NOMO-1 treated with DMSO at 0.1 percent for 48 hours (cell line): Measurements from ENCODE around the gene WASHC2C.
"Not testable (repeated sequence)": the region's sequence is repeated elsewhere in the genome, so short reads cannot be mapped to it uniquely, and the experiment has no call there.

ENCODE experiments used
- DNase-seq: peaks from one replicate; lab custom pipeline; 2025; ENCODE audit not compliant: unreplicated experiment; lab: John Stamatoyannopoulos, UW

WASHC2C gene, protein sequence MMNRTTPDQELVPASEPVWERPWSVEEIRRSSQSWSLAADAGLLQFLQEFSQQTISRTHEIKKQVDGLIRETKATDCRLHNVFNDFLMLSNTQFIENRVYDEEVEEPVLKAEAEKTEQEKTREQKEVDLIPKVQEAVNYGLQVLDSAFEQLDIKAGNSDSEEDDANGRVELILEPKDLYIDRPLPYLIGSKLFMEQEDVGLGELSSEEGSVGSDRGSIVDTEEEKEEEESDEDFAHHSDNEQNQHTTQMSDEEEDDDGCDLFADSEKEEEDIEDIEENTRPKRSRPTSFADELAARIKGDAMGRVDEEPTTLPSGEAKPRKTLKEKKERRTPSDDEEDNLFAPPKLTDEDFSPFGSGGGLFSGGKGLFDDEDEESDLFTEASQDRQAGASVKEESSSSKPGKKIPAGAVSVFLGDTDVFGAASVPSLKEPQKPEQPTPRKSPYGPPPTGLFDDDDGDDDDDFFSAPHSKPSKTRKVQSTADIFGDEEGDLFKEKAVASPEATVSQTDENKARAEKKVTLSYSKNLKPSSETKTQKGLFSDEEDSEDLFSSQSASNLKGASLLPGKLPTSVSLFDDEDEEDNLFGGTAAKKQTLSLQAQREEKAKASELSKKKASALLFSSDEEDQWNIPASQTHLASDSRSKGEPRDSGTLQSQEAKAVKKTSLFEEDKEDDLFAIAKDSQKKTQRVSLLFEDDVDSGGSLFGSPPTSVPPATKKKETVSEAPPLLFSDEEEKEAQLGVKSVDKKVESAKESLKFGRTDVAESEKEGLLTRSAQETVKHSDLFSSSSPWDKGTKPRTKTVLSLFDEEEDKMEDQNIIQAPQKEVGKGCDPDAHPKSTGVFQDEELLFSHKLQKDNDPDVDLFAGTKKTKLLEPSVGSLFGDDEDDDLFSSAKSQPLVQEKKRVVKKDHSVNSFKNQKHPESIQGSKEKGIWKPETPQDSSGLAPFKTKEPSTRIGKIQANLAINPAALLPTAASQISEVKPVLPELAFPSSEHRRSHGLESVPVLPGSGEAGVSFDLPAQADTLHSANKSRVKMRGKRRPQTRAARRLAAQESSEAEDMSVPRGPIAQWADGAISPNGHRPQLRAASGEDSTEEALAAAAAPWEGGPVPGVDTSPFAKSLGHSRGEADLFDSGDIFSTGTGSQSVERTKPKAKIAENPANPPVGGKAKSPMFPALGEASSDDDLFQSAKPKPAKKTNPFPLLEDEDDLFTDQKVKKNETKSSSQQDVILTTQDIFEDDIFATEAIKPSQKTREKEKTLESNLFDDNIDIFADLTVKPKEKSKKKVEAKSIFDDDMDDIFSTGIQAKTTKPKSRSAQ (N-terminal part only)

DNA sequence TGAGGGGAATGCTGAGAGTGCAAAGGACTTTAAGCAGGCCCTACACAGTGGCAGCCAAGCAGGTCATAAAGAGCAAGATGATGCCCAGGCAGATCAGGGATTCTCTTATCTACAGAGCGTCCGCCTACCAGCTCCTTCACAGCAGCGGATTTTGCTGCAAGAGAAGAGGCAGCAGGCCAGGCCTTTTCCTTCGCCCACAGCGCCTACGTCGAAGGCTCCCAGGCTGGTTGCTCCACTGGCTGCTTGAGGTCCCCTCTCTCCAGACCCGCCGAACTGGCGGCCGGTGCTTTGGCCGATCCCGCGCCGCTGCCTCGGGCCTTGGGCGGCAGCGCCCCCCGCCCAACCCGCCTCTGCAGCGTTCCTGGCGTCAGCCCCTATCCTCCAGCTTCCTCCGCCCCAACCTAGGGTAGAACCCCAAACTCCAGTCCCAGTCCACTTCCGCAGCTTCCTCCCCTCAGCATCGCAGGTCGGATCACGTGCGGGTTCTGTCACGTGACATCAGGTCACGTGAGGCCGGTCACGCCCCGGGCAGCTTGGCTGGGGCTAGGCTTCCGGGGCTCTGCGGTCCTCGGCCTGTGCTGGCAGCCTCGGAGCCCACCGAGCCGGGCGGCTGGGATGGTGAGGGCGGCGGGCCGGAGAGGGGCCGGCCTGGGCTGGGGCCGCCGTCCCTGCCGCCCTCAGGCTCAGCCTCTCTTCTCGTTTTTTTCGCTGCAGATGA, at the start of gene WASHC2C:
Gene WASHC2C, plus strand, starts transcription at position 564 of the 718 bp plus-strand sequence. Its CDS starts 52 bp downstream, at position 616.
- DNase-seq: peak; percentile 39

DNA sequence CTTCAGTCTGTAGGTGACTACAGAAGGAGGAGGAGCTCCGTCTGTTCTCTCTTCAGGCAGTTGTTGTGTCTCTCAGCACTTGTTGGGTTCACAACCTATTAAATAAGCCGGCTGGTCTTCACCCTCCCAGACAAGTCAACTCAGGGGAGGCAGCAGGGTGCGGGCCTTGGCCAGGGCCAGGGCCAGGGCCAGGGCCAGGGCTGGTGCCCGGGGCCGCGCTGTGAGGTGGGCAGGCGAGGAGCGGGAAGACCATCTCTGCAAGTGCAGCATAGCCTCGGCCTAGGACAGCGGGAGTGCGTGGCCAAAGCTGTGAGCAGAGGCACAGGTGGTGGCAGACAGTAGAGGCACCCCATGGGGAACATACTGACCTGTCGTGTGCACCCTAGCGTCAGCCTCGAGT, 48.6 kb upstream of the WASHC2C start:
- not testable (repeated sequence) for DNase-seq

DNA sequence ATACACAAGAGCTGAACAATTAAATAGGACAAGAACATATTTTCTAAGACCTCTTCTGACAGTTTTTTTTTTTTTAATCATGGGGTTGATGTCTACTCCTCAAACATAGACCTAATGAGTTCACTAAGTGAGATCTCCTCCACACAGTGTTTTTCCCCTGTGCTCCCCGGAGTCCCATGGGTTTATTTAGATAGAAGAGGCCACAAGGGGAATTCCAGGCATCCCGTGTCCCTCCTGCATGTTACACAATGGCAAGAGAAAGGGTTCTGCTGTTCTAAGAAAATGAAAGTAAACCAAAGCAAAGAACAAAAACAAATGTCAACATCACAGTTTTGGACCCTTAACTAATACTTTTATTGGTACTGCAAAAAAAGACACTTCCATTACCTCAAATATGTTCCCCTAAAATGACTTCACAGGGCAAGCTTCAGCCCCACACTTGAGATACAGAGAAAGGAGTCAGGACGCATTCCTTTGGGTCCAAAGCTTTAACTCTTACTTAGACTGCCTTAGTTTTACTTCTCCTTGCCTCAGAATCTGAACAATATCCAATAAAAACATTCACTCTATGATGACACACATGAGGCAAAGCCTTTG, 16.8 kb upstream of the WASHC2C start:
- DNase-seq: not testable (repeated sequence)

DNA sequence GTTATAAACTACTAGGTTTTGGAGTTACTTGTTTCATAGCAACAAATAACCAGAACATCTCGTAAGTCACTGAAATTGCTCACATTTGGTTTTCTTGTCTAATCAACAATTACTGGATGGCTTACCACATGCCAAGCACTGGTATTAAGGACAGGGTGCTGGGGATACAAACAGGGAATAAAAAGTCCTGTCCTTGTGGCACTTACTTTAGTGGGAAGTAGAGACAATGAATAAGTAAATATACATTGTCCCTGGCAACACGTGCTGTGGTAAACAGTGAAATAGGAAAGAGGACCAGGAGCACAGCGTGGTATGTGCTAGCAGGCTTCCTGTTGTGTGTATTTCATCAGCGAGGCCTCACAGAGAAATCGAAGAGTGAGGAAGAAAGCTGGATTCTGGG, 15.8 kb upstream of the WASHC2C start:
- DNase-seq: not testable (repeated sequence)

DNA sequence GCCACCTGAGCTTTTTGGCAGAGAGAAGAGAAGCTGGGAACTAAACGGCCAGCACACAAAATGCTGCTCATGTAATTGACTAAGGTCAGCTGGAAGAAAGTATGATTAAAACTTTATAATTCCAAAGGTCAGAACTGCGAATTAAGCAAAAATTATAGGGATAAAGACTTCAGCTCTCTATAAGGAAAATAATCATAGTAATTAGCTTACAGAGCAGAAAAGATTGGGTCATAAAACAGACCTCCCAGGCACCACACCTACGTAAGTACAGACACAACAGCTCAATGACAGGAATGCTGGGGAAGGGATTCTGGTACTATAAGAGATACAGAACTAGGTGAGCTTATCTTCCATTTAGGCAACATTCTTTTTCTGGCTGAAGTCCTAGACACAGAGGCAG, 10.0 kb upstream of the WASHC2C start:
- not testable (repeated sequence) for DNase-seq

DNA sequence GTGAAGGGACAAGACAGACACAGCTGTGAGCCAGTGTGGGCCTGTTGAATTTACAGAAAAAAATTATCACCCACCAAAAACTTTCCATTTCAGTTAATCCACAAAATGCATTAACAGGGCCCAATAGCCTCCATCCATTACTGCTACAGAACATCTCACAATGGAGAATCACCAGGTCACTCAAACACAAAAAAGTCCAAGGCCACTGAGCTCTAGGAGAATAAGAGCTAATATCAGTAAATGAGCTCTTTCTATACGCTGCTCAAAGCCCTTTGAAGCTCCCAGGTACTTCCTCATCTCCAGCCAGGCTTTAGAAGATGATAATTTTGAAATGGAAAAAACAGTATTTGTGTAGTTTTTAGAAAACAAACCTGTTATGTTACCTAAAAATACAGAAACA, 9.4 kb upstream of the WASHC2C start:
- not testable (repeated sequence) for DNase-seq

DNA sequence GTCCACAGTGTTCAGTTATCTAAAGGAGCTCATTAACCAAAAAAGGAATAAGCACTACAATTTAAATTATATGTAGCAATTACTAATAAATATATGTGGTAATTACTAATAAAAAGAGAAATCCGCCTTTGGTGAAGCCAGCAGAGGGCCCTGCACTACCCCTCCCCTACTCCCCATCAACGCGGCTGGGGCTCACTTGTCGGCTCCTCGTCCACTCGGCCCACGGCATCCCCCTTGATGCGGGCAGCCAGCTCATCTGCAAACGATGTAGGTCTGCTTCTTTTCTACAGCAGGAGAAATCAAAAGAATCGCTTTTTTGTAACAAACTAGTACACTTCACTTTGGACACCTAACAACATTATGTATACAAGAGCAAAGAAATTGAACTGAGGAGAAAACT, 5.6 kb upstream of the WASHC2C start:
- DNase-seq: not testable (repeated sequence)

DNA sequence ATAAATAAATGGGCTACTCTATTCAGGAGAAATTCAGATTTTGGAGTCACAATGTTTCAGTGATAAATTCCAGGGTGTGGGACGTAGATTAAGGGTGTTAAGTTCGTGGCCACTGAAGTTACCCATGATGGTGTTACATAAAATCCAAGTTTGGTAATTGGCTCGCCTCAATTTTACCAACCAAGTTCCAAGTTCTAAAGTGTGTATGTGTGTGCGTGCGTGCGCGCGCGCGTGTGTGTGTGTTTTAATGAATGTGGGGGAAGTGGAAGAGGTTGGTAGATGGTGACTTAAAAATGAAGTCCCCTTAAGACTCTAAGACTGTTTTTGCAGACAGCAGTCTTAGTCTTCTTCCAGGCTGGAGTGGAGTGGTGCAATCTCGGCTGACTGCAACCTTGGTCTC, 3.2 kb upstream of the WASHC2C start:
- DNase-seq: not testable (repeated sequence)

DNA sequence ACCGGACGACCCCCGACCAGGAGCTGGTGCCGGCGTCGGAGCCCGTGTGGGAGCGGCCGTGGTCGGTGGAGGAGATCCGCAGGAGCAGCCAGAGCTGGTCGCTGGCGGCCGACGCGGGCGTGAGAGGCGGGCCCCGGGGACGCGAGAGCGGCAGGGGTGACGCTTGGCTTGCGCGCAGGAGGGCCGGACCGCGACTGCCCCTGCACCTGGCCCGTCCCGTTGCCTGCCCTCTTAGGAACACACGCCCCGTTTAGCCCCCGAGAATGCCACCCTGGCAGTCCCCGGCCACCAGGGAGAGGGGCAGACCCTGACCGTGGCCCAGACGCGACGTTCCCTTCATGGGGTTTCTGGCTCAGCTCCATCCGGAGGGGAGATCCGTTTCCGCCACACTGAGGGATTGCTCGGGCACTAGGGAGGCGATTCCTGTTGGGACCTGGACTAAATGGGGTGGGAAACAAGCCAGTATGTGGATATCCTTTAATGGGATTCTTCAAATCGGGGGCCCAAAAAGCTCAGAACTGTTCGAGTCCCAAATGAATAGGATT, 427 bp downstream of the WASHC2C start:
- not testable (repeated sequence) for DNase-seq

DNA sequence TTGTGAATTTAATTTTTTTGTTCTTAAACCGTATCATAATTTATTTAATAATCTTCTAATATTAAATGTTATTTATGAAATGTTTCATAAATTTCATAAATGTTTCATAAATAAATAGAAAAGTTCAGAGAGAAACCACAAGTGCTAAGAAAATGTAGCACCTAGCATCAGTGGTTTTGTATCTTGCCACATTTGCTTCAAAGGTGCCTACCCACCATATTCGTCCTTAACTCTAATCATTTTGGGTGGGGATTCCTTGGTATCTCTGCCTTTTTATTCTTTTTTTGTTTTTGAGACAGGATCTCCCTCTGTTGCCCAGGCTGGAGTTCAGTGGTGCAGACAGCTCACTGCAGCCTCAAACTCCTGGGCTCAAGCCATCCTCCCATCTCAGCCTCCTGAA, 7.4 kb downstream of the WASHC2C start:
- not testable (repeated sequence) for DNase-seq

DNA sequence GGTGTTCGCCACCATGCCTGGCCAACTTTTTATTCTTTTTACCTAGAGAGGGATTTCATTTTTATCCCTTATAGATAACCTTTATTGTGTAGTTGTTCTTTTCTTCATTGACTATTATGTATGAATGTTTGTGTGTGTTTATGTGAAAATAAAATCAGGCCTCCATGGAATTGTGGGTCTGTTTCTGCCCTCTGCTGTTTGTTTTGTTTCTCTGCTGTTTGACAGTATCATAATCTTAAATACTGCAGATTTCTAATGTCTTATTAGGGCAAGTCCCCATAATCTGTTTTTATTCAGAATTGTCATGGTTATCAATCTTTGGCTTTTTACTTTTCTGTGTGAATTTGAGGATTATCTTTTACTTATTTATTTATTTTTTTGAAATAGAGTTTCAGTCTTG, 7.8 kb downstream of the WASHC2C start:
- not testable (repeated sequence) for DNase-seq

DNA sequence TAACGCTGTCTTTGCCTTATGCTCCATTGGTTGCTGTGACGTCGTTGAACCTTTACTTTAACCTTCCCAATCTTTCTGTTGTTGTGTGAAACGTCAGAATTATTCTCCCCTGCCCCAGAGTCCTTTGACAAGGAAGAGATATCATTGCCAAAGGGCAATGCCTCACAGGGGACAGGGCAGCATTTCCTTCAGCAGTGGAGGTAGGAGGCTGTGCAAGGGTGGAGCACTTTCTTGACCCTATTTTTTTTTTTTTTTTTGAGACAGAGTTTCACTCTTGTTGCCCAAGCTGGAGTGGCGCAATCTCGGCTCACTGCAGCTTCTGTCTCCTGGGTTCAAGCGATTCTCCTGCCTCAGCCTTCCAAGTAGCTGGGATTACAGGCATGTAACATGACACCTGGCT, 14.5 kb downstream of the WASHC2C start:
- DNase-seq: not testable (repeated sequence)

DNA sequence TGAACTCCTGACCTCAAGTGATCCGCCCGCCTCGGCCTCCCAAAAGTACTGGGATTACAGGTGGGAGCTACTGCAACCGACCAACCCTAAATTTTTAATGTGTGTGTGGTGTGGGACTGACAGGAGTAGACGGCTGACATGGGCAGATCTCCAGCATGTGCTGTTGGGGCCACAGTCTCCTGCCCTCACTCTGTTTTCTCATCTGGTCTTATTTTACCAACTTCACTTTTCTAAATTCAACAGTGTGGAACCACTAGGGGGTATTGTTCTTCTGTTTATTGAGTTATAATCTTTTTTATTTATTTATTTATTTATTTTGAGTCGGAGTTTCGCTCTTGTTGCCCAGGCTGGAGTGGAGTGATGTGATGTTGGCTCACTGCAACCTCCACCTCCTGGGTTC, 14.9 kb downstream of the WASHC2C start:
- not testable (repeated sequence) for DNase-seq

DNA sequence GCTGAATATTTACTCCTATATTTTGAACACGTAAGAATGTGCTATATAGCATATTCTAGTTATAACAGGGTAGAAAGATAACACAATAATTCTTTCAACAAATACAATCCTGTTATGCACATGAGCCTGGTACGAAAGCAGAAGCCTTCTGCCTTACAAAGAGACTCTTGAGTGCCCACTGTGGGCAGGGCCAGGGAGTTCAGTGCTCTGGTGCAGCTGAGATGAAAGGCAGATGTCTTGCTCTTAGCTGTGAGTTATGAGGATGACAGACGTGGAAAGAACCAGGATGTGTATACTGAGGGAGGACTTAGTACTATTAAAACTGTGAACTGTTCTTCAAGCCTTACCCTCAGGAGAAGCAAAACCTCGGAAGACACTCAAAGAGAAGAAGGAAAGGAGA, 24.1 kb downstream of the WASHC2C start:
- not testable (repeated sequence) for DNase-seq

DNA sequence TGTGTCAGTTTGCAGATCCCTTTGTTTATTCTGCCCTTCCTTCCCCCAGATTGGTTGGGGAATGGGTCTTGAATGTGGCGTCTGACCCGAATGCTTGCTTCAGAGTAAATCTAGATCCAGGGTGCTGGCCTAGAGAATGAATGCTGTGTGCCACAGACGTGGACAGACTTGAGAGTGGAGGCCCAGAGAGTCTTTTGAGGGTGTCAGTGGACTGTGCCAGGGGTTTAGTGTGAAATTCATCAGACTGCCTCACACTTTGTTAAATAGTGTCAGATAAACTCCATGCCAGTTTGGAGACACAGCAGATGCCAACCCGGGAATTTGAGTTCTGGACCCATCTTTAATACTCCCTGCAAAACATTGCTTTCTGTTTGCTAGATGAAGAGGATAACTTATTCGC, 25.1 kb downstream of the WASHC2C start:
- DNase-seq: not testable (repeated sequence)

DNA sequence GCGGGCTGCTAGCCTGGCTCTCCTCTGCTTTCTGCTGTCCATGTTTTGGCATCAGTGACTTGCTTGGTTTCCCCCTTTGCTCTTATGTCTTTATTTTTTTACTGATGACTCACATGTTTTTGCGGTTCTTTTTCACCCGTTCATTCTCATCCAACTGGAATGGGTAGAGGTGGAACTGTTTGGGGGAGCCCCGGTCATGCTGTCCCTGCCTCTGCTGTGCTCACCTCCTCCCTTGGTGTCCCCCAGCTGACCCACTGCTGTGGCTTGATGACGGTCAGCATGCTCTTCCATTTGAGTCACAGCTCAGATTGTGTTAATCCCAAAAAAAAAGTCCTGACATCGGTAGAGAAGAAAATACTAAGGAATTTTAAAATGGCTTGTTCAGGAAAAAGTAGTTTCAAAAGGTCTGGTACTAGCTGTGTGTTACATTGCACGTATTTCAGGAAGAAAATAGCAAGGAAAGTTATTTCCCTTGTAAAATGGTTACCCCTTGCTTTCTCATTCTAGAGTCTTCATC, 27.0 kb downstream of the WASHC2C start:
- DNase-seq: not testable (repeated sequence)

DNA sequence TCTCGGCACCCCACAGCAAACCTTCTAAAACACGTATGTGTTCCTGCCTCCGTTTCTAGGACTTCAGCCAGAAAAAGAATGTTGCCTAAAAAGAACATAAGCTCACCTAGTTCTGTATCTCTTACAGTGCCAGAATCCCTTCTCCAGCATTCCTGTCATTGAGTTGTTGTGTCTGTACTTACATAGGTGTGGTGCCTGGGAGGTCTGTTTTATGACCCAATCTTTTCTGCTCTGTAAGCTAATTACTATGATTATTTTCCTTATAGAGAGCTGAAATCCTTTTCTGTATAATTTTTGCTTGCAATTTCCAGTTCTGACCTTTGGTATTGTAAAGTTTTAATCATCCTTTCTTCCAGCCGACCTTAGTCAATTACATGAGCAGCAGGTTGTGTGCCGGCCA, 28.0 kb downstream of the WASHC2C start:
- not testable (repeated sequence) for DNase-seq

DNA sequence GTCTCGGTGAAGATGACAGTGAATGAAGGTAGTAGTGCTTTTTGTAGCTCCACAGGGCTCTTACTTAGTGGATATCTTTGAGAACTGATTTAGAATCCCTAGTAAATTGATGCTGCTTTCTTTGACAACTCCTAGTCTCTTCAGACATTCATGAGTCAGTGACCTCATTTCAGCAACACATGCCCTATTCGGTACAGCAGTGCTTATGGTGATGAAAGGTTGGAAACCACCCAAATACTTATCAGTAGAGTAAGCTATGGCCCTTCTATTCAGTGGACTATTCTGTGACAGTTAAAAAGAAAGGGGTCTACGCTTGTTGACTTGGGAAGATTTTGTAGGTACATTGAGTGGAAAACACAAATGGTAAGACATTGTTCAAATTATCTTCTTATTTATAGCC, 29.0 kb downstream of the WASHC2C start:
- DNase-seq: not testable (repeated sequence)

DNA sequence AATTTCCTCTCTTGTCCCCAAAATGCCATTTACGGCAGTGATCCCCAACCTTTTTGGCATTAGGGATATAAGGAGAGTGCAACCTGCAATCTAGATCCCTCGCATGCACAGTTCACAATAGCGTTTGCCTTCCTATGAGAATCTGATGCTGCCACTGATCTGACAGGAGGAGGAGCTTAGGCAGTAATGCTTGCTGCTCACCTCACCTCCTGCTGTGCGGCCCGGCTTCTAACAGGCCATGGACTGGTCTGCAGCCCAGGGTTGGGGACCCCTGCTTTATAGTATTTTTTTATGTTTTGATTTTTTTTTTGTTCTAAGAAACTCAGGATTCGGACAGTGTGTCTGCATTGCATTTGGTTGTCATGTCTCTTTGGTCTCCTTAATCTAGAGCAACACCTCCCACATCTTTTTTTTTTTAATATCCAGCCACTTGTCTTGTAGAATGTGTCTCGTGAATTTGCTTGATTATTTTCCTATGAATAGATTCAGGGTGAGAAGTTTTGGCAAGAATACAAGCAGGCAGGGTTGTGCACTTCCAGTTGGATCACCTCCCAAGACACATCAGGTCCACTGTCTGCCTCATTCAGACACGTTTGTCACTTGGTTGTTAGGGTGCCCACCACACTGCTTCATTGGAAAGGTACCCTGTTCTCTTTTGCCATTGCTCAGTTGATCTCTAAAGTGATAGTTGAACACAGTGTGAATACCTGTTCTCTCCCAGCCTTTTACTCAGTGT, 30.8 kb downstream of the WASHC2C start:
- DNase-seq: not testable (repeated sequence)
